Measurements from ENCODE around the gene SMYD4.
"Not testable (repeated sequence)": the region's sequence is repeated elsewhere in the genome, so short reads cannot be mapped to it uniquely, and the experiment has no call there.

SMYD4 gene

GRCh38 chr17:1758807-1759206 is 70.9 kb downstream of the SMYD4 start:
- no peak for DNase-seq (ENCODE audit: extremely low read depth in 1 of 2, low read depth in 1 of 2)

- DNase-seq (ENCODE audit: extremely low read depth in 1 of 2, low read depth in 1 of 2), result no peak
Measured at GRCh38 chr17:1755827-1756262, 73.9 kb downstream of the SMYD4 start.

- DNase-seq (ENCODE audit: extremely low read depth in 1 of 2, low read depth in 1 of 2), result no peak
Measured at GRCh38 chr17:1755252-1755826, 74.4 kb downstream of the SMYD4 start.

- DNase-seq (ENCODE audit: extremely low read depth in 1 of 2, low read depth in 1 of 2), result no peak
Measured at GRCh38 chr17:1754430-1755112, 75.1 kb downstream of the SMYD4 start.

- DNase-seq (ENCODE audit: extremely low read depth in 1 of 2, low read depth in 1 of 2), result no peak
Measured at GRCh38 chr17:1753767-1754429, 75.8 kb downstream of the SMYD4 start.

- no peak for DNase-seq (ENCODE audit: extremely low read depth in 1 of 2, low read depth in 1 of 2)
Measured at GRCh38 chr17:1752425-1753262, 77.1 kb downstream of the SMYD4 start.

DNA sequence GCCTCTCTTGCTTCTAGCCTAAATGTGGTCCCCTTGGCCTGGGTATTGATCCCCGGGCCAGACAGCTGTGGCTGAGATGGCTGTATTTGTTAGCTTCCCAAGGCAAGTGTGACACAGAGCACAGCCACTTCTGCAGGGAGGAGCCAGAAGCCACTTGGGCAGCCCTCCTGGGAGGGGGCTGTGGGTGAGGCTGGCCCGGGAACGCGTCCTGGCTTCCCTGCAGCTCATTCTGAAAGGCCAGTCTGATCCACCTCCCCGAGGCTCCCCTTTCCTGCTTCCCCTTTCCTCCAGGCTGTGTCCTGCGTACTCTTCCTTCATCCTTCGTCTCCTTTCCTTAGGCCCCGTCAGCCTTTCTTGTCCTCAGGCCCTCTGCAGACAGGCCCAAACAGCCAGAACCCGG is 79.1 kb downstream of the SMYD4 start:
- no peak for DNase-seq (ENCODE audit: extremely low read depth in 1 of 2, low read depth in 1 of 2)

GRCh38 chr17:1746975-1747543 is 82.6 kb downstream of the SMYD4 start:
- DNase-seq (ENCODE audit: extremely low read depth in 1 of 2, low read depth in 1 of 2), result no peak

DNA sequence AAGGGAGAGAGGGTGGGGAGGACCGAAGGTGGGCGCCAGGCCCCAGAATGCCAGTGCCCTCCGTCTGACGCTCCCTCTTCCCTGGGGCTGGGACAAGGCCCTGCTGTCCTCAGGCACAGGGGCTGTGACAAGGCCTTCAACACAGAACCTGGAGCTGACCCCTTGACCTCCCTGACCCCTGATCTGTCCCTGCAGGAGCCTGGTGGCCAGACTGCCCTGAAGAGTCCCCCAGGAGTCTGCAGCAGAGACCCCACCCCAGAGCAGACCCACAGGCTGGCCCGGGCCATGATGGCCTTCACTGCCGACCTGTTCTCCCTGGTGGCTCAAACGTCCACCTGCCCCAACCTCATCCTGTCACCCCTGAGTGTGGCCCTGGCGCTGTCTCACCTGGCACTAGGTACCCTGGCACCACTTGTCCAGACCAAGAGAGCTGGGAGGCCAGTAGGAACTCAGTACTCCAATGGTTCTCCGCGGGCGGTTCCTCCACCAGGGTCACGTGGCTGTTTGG is 84.1 kb downstream of the SMYD4 start:
- no peak for DNase-seq (ENCODE audit: extremely low read depth in 1 of 2, low read depth in 1 of 2)

DNA sequence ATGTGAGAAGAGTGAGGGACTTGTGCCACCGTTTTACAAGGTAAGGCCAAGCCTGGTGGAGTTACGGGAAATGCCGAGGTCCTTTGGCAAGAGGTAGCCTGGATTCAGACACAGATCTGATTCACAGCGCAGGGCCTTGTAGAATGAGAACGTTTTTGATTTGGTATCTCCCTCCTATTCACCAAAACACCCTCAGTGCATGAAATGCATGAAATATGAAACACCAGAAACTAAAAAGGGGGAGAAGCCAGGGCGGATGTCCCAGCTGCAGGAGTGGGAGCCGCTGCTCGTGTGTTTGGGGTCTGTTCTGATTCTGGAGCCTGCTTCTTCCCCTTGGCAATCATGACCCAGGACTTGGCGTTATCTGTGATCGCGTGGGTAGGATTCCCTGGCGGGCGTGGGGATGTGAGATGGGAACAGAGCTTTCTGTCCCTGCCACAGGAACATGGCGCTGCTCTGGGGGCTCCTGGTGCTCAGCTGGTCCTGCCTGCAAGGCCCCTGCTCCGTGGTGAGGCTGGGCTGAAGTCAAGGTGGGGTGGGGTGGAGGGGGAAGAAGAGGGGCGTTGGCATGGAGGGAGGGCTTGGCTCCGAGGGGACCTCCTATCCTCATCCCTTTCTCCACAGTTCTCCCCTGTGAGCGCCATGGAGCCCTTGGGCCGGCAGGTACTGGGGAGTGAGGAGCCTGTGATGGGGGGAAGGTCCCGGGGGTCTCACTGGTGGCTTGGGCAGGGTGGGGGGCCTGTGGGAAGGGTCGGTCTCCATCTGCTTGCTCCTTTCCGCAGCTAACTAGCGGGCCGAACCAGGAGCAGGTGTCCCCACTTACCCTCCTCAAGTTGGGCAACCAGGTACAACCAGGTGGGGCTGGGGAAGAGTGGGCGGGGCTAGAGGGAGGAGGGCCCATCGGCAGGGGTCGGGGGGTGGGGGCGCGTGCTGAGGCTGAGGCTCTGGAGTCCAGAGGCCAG is 84.9 kb downstream of the SMYD4 start:
- DNase-seq (ENCODE audit: extremely low read depth in 1 of 2, low read depth in 1 of 2), result no peak

GRCh38 chr17:1743088-1743439 is 86.6 kb downstream of the SMYD4 start:
- DNase-seq (ENCODE audit: extremely low read depth in 1 of 2, low read depth in 1 of 2), result no peak

- DNase-seq (ENCODE audit: extremely low read depth in 1 of 2, low read depth in 1 of 2), result no peak
Measured at GRCh38 chr17:1742371-1743087, 87.2 kb downstream of the SMYD4 start, which contains the start of gene SERPINF2. Gene SERPINF2, plus strand, starts transcription at chr17:1742871. Its CDS starts 2,125 bp downstream, at chr17:1744996.

- DNase-seq (ENCODE audit: extremely low read depth in 1 of 2, low read depth in 1 of 2), result not testable (repeated sequence)
Measured at GRCh38 chr17:1741899-1742298, 87.8 kb downstream of the SMYD4 start.

GRCh38 chr17:1737531-1738291 is 92.0 kb downstream of the SMYD4 start:
- no peak for DNase-seq (ENCODE audit: extremely low read depth in 1 of 2, low read depth in 1 of 2)

DNA sequence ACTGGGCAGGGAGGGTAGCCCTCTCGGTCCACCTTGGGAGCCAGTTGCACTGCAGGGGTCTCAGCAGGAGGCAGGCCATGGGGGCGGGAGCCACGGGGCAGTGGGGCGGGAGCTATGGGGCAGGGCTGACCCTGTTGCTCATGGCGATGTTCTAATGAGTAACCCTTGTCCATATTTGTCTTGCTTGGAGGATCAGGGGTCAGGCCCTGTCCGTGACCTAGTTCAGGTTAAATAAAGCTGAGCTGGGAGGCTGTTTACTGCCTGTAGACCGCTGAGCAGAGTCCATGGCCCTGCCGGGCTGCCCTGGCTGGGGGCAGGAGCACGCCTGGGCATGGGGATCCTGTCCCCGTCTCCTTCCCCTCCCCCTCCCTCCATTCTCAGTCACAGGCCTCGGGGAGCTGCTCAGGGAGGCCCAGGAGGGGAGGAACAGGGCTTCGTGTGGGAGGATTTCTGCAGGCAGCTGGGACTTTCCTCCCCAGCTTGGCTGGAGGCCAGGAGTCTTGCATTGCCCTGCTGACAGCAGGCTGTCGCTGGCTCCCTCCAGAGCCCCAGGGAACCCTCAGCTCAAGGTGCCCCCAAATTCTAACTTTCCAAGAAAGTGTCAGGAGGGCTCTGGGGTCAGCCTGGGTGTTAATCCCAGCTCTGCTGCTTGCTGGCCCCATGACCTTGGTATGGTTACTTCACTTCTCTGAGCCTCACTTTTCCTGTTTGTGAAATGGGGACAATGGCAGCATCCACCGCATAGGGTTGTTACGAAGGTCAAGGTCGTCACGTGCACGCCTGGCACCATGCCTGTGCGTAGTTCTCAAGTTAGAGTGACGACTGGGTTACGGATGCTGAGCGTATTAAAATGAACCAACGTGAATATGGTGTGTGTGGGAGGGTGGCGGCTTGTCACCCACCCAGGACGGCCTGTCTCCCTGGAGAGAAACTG is 93.1 kb downstream of the SMYD4 start:
- DNase-seq (ENCODE audit: extremely low read depth in 1 of 2, low read depth in 1 of 2), result no peak

DNA sequence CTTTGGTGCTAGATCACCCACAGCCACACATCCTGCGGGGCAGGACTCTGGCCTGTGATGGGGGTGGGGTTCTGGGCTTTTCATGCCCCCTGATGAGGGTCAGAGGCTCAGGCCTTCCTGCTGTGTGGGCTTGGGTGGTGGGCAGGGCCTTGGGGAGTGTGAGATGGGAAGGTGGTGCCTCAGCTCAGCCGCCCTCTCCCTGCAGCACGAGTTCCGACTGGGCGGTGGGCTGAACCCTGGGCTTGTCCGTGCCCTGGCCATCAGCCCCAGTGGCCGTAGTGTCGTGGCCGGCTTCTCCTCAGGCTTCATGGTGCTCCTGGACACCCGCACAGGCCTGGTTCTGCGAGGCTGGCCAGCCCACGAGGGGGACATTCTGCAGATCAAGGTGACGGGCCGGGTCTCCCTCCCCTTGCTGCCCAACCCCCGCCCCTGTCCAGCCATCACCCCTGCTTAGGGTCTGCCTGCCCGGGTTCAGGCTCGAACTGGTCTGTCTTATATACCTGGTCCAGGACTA is 93.8 kb downstream of the SMYD4 start:
- DNase-seq (ENCODE audit: extremely low read depth in 1 of 2, low read depth in 1 of 2), result no peak

- DNase-seq (ENCODE audit: extremely low read depth in 1 of 2, low read depth in 1 of 2), result no peak
Measured at GRCh38 chr17:1735418-1735817, 94.3 kb downstream of the SMYD4 start.

Data from stimulated activated CD8-positive, alpha-beta memory T cell treated with anti-CD3 and anti-CD28 coated beads, Interleukin-7, amount 100 ng/mL, for 48 hours (primary cell).